HG03457 (cell line): ENCODE data around the gene CNR2.
"Not testable (repeated sequence)": the region's sequence is repeated elsewhere in the genome, so short reads cannot be mapped to it uniquely, and the experiment has no call there.

Experiments used
- ATAC-seq: cut with Tn5 transposase; IDR thresholded peaks from one replicate; pipeline ENCODE4 v1.9.1; 2021; ENCODE audit warnings: moderate number of reproducible peaks; ENCODE audit not compliant: unreplicated experiment

The CNR2 gene

GRCh38 chr1:23916209-23917131 is 3.3 kb upstream of the CNR2 start:
- ATAC-seq, result no peak

- ATAC-seq, result no peak
Observed at GRCh38 chr1:23915466-23915865, 2.3 kb upstream of the CNR2 start.

GRCh38 chr1:23914921-23915320 is 1.8 kb upstream of the CNR2 start:
- ATAC-seq, result no peak

GRCh38 chr1:23911921-23912320 is 1.2 kb downstream of the CNR2 start:
- ATAC-seq, result no peak

- no peak for ATAC-seq
Observed at GRCh38 chr1:23910553-23911246, 2.5 kb downstream of the CNR2 start.

- no peak for ATAC-seq
Observed at GRCh38 chr1:23910144-23910543, 3.0 kb downstream of the CNR2 start.

- ATAC-seq, result no peak
Observed at GRCh38 chr1:23909412-23909811, 3.8 kb downstream of the CNR2 start.

GRCh38 chr1:23908453-23909341 is 4.5 kb downstream of the CNR2 start:
- ATAC-seq, result no peak

- ATAC-seq, result no peak
Observed at GRCh38 chr1:23906731-23907130, 6.4 kb downstream of the CNR2 start.

GRCh38 chr1:23905461-23906025 is 7.6 kb downstream of the CNR2 start:
- no peak for ATAC-seq

GRCh38 chr1:23904748-23905357 is 8.3 kb downstream of the CNR2 start:
- no peak for ATAC-seq

- no peak for ATAC-seq
Observed at GRCh38 chr1:23903754-23904153, 9.4 kb downstream of the CNR2 start.

- no peak for ATAC-seq
Observed at GRCh38 chr1:23902321-23903278, 10.6 kb downstream of the CNR2 start.

GRCh38 chr1:23900017-23900416 is 13.1 kb downstream of the CNR2 start:
- ATAC-seq, result not testable (repeated sequence)

- ATAC-seq, result no peak
Observed at GRCh38 chr1:23899070-23899469, 14.1 kb downstream of the CNR2 start.

- ATAC-seq, result no peak
Observed at GRCh38 chr1:23897083-23897482, 16.1 kb downstream of the CNR2 start.

- ATAC-seq, result no peak
Observed at GRCh38 chr1:23896491-23896890, 16.7 kb downstream of the CNR2 start.

- no peak for ATAC-seq
Observed at GRCh38 chr1:23895993-23896392, 17.2 kb downstream of the CNR2 start.

GRCh38 chr1:23895082-23895481 is 18.1 kb downstream of the CNR2 start:
- no peak for ATAC-seq
